IMR-90 (cell line): ENCODE data around the gene AVPR2.

Source experiments
- CHD1 ChIP-seq: IDR thresholded peaks from 2 replicates; pipeline ENCODE4 v1.6.1; 2012; ENCODE audit warnings: low read depth, low read length, improper control_type of control experiment
- MXI1 ChIP-seq: IDR thresholded peaks from 2 replicates; pipeline ENCODE4 v1.6.1; 2012; ENCODE audit warnings: low read depth, mild to moderate bottlenecking, low read length, moderate library complexity, borderline replicate concordance
- NFE2L2 ChIP-seq: fragments of 150-350 bp; IDR thresholded peaks from 2 replicates; pipeline ENCODE4 v1.6.1; 2016; ENCODE audit warnings: low read depth, mild to moderate bottlenecking, low read length
- POLR2A ChIP-seq: IDR thresholded peaks from 2 replicates; pipeline ENCODE4 v1.6.1; 2012; ENCODE audit warnings: mild to moderate bottlenecking, low read depth, low read length
- RCOR1 ChIP-seq: IDR thresholded peaks from 2 replicates; pipeline ENCODE4 v1.6.1; 2012; ENCODE audit warnings: mild to moderate bottlenecking, low read length, improper control_type of control experiment; ENCODE audit not compliant: insufficient replicate concordance
- SMC3 ChIP-seq: fragments of 150-350 bp; IDR thresholded peaks from 2 replicates; pipeline ENCODE4 v1.6.1; 2016; ENCODE audit warnings: low read depth, mild to moderate bottlenecking, antibody characterized with exemption, low read length, moderate library complexity
- TF ChIP-seq, protein P1 (sequence below): conservative IDR thresholded peaks from 2 replicates; pipeline ENCODE4 v1.5.1; 2012; ENCODE audit warnings: mild to moderate bottlenecking, low read depth, low read length, improper control_type of control experiment
- TF ChIP-seq, protein P2 (sequence below): fragments of 150-350 bp; IDR thresholded peaks from 2 replicates; pipeline ENCODE4 v1.6.1; 2016; ENCODE audit warnings: low read depth, mild to moderate bottlenecking, low read length, moderate library complexity, borderline replicate concordance

DNA sequence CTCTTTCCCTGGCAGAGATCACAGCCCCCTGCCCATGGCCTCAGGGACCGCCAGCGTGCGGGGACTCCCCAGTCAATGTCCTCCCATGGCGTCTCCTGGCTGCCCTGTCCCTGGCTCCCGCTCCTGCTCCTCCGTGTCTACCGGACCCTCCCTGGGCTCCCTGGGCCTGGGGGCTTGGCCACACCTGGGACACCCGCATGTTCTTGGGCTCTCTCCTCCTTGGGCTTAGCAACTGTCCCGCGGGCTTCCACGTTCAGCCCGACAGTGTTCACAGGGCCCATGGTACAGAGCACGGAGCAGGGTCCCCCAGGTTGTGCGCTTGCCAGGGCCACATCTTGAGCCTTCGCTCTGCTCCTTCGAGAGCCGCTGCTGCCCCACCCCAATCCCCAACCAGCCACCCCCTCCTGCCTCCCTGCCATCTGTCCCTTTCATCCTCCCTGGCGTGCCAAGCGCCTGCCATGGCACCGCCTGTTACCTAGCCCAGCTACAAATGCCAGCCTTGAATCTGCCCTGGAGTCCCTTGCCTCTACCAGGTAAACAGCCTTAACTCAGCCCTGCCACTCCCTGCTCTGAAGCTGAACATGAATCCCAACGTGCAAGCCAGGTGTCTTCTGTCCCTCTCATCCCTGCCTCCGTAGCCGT, 3.9 kb downstream of the AVPR2 start:
- TF ChIP-seq NFE2L2 (no peak), CHD1 (no peak), MXI1 (no peak), SMC3 (no peak), POLR2A (no peak), RCOR1 (no peak)
- TF ChIP-seq, protein P1, sequence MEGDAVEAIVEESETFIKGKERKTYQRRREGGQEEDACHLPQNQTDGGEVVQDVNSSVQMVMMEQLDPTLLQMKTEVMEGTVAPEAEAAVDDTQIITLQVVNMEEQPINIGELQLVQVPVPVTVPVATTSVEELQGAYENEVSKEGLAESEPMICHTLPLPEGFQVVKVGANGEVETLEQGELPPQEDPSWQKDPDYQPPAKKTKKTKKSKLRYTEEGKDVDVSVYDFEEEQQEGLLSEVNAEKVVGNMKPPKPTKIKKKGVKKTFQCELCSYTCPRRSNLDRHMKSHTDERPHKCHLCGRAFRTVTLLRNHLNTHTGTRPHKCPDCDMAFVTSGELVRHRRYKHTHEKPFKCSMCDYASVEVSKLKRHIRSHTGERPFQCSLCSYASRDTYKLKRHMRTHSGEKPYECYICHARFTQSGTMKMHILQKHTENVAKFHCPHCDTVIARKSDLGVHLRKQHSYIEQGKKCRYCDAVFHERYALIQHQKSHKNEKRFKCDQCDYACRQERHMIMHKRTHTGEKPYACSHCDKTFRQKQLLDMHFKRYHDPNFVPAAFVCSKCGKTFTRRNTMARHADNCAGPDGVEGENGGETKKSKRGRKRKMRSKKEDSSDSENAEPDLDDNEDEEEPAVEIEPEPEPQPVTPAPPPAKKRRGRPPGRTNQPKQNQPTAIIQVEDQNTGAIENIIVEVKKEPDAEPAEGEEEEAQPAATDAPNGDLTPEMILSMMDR: no peak
- TF ChIP-seq, protein P2, sequence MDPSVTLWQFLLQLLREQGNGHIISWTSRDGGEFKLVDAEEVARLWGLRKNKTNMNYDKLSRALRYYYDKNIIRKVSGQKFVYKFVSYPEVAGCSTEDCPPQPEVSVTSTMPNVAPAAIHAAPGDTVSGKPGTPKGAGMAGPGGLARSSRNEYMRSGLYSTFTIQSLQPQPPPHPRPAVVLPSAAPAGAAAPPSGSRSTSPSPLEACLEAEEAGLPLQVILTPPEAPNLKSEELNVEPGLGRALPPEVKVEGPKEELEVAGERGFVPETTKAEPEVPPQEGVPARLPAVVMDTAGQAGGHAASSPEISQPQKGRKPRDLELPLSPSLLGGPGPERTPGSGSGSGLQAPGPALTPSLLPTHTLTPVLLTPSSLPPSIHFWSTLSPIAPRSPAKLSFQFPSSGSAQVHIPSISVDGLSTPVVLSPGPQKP: no peak
